ENCODE data around the gene S100A4.
A peak's percentile ranks its signal among the peaks of the same experiment; 100 is the strongest.

Gene S100A4

GRCh38 chr1:153550398-153550758 lies 4.8 kb upstream of the S100A4 start:
- H3K4me3 ChIP-seq (ENCODE audit: low read length), result no peak overlapping the region
- TF ChIP-seq CTCF (conservative IDR thresholded peaks at IDR 0.05; ENCODE audit: low read length), result no peak
- no peak for DNase-seq (ENCODE audit: low read depth)

GRCh38 chr1:153549741-153550397 lies 4.3 kb upstream of the S100A4 start:
- DNase-seq (ENCODE audit: low read depth), result no peak
- H3K4me3 ChIP-seq (ENCODE audit: low read length), result no peak overlapping the region; the same call in 1 of the 2 replicates
- TF ChIP-seq CTCF (conservative IDR thresholded peaks at IDR 0.05; ENCODE audit: low read length), result no peak

- H3K4me3 ChIP-seq (ENCODE audit: low read length), result peak within 1 kb of the TSS; percentile 8; the same call in 1 of the 2 replicates
- peak; percentile 92 for DNase-seq (ENCODE audit: low read depth)
Measured at GRCh38 chr1:153548722-153549688, 3.4 kb upstream of the S100A4 start, which contains the start of gene S100A3. TSS of gene S100A3 (minus strand) at chr1:153549258. CDS start at chr1:153548485, 773 bp downstream.

GRCh38 chr1:153547560-153548551 lies 2.2 kb upstream of the S100A4 start:
- no peak for DNase-seq (ENCODE audit: low read depth)
- H3K4me3 ChIP-seq (ENCODE audit: low read length), result peak overlapping the region; percentile 92
- no peak for TF ChIP-seq CTCF (conservative IDR thresholded peaks at IDR 0.05; ENCODE audit: low read length)

More at GRCh38 chr1:153548722-153549688, 3.4 kb upstream of the S100A4 start, which contains the start of gene S100A3:
- TF ChIP-seq CTCF (conservative IDR thresholded peaks at IDR 0.05; ENCODE audit: low read length), result peak; percentile 43

- peak overlapping the region; percentile 92 for H3K4me3 ChIP-seq (ENCODE audit: low read length)
- no peak for TF ChIP-seq CTCF (conservative IDR thresholded peaks at IDR 0.05; ENCODE audit: low read length)
- peak; percentile 64 for DNase-seq (ENCODE audit: low read depth)
Measured at GRCh38 chr1:153546796-153547559, 1.4 kb upstream of the S100A4 start.

GRCh38 chr1:153546371-153546770 lies 765 bp upstream of the S100A4 start:
- DNase-seq (ENCODE audit: low read depth), result no peak
- TF ChIP-seq CTCF (conservative IDR thresholded peaks at IDR 0.05; ENCODE audit: low read length), result no peak
- peak overlapping the region; percentile 92 for H3K4me3 ChIP-seq (ENCODE audit: low read length)
